ENCODE results near the gene BLM. TPM values are rescaled to one million over a fixed set of nuclear protein-coding genes. Genes with fewer than 3 reads are reported as not detected.

Gene BLM
- total and polyA plus RNA-seq, 2 of the 4 experiments (the other 2 are of a cell fraction), result 2.5 to 6.5 TPM

GRCh38 chr15:90865702-90866101 lies 148.6 kb downstream of the BLM start:
- Histone ChIP-seq H2AK5ac (ENCODE audit: low read depth, low read length) (no peak overlapping the region), H3K14ac (replicated peaks; ENCODE audit: low read depth, low read length) (no peak overlapping the region), H2BK20ac (ENCODE audit: low read depth, low read length) (no peak overlapping the region), H4K20me1 (ENCODE audit: insufficient read depth, low read length) (no peaks in the 10 kb centered on the region), H4K91ac (ENCODE audit: insufficient read depth, low read depth, low read length) (no peak overlapping the region), H3K9ac (ENCODE audit: low read depth, low read length) (no peak overlapping the region), H3K18ac (ENCODE audit: low read depth, low read length) (no peak overlapping the region), H3K4me1 (ENCODE audit: control insufficient read depth, insufficient read depth, low read length) (peaks cover 13% of the 10 kb centered on the region), H3K23ac (ENCODE audit: low read depth, low read length) (no peak overlapping the region), H3K4me3 (ENCODE audit: insufficient read depth, low read depth, low read length) (no peak overlapping the region), H3K56ac (ENCODE audit: extremely low read depth, insufficient read depth, low read length) (no peak overlapping the region), H2BK15ac (ENCODE audit: low read depth, low read length) (no peak overlapping the region), H3K4me2 (ENCODE audit: low read depth, low read length) (no peak overlapping the region), H3K4ac (ENCODE audit: low read depth, low read length) (no peak overlapping the region), H3K36me3 (ENCODE audit: control insufficient read depth, insufficient read depth, low read length) (no peaks in the 10 kb centered on the region), H3K79me1 (ENCODE audit: low read depth in 1 of 2, low read length in 2 of 2) (peaks cover 4 to 13% of the 10 kb centered on the region in 2 experiments; a peak in 2 of 4 replicates), H2BK5ac (ENCODE audit: low read depth, low read length, poor library complexity, severe bottlenecking) (no peak overlapping the region), H3K9me3 (ENCODE audit: control insufficient read depth, insufficient read depth, low read length) (no peaks in the 10 kb centered on the region), H3K27me3 (ENCODE audit: control insufficient read depth, insufficient read depth, low read length) (no peaks in the 10 kb centered on the region; the same call in 1 of the 2 replicates), H2BK120ac (ENCODE audit: low read depth, low read length) (no peak overlapping the region), H2AFZ (replicated peaks; ENCODE audit: low read length, poor library complexity) (no peak overlapping the region), H2AK9ac (replicated peaks; ENCODE audit: low read depth, low read length, poor library complexity) (no peak overlapping the region), H3K27ac (ENCODE audit: insufficient read depth, low read length) (no peak overlapping the region), H3K9me1 (ENCODE audit: insufficient read depth, low read length) (peaks cover 8% of the 10 kb centered on the region), H4K5ac (ENCODE audit: low read depth, low read length) (no peak overlapping the region), H4K8ac (ENCODE audit: low read depth in 2 of 2, low read length in 2 of 2) (no peak overlapping the region)
- no peak for TF ChIP-seq BHLHE40 (IDR thresholded peaks at IDR 0.05; ENCODE audit: low read depth, low read length)
- TF ChIP-seq POLR2A (IDR thresholded peaks at IDR 0.05; ENCODE audit: low read depth, low read length), result no peak
- no peak for TF ChIP-seq ELK1 (IDR thresholded peaks at IDR 0.05; ENCODE audit: borderline replicate concordance, low read depth, low read length)
- TF ChIP-seq RCOR1 (IDR thresholded peaks at IDR 0.05; ENCODE audit: insufficient replicate concordance, low read length), result no peak
- TF ChIP-seq MXI1 (IDR thresholded peaks at IDR 0.05; ENCODE audit: borderline replicate concordance, low read depth, low read length), result no peak
- TF ChIP-seq FOS (IDR thresholded peaks at IDR 0.05; ENCODE audit: low read depth, low read length), result no peak
- ATAC-seq (ENCODE audit: low read depth), result no peak
- dilution Hi-C loops (cut with HindIII; ENCODE audit: low sequenced_read_pairs, unreplicated experiment) (no loop called here), intact Hi-C loops (cut with micrococcal nuclease) (no loop called here), in situ Hi-C loops (cut with MboI; ENCODE audit: low sequenced_read_pairs) (no loop called here)
- BruUV-seq (replicated peaks), result no TSS peak
- POLR2A ChIA-PET (ENCODE audit: unreplicated experiment), result interaction anchor here (0.5 kb wide), 1 partner anchor 14 kb away, joined by 8 read pairs; no protein-coding TSS in a partner anchor
- no peak for DNase-seq
- CTCF ChIA-PET, result no interaction called here
- 90% methylated on average over 2 of the region's 4 CpGs; no CpG with 5 or more reads in 1 of the 2 experiments for WGBS, 2 experiments (ENCODE audit: extremely low coverage in 2 of 2, insufficient read length in 1 of 2)

Small RNA genes within 50 kb of the gene (microRNA-seq; reads per million reads assigned to microRNA genes)
- gene RF00093 (ENCODE audit: insufficient read depth, insufficient read length) (not detected), gene RN7SL363P (ENCODE audit: insufficient read depth, insufficient read length) (not detected)

Small RNA genes within 50 kb of the gene (small RNA-seq; reads per million reads assigned to genes)
- gene RF00093 (0 reads per million in 5 experiments), gene RN7SL363P (0 reads per million in 5 experiments)

Other genes starting within 250 kb of the BLM start
- gene CRTC3, start 187.4 kb upstream of the BLM start, total RNA-seq (2012; rRNA removed), result 4.7 and 6.7 TPM in 2 replicates
- 14.8 and 17.3 TPM in 2 replicates for gene CRTC3, start 187.4 kb upstream of the BLM start, polyA plus RNA-seq (2012; rRNA removed)
- 30.8 and 34.8 TPM in 2 replicates for gene FURIN, start 151.2 kb downstream of the BLM start, total RNA-seq (2012; rRNA removed)
- 54.3 and 59.5 TPM in 2 replicates for gene FURIN, start 151.2 kb downstream of the BLM start, polyA plus RNA-seq (2012; rRNA removed)
- gene FES, start 167.2 kb downstream of the BLM start, total RNA-seq (2012; rRNA removed), result 9.7 and 11.7 TPM in 2 replicates
- 10.5 and 12.5 TPM in 2 replicates for gene FES, start 167.2 kb downstream of the BLM start, polyA plus RNA-seq (2012; rRNA removed)
- 3.4 and 6.1 TPM in 2 replicates for gene MAN2A2, start 186.0 kb downstream of the BLM start, total RNA-seq (2012; rRNA removed)
- gene MAN2A2, start 186.0 kb downstream of the BLM start, polyA plus RNA-seq (2012; rRNA removed), result 52.5 and 55.5 TPM in 2 replicates
- 7.2 and 7.9 TPM in 2 replicates for gene HDDC3, start 215.2 kb downstream of the BLM start, total RNA-seq (2012; rRNA removed)
- 10.7 and 10.8 TPM in 2 replicates for gene HDDC3, start 215.2 kb downstream of the BLM start, polyA plus RNA-seq (2012; rRNA removed)
- gene UNC45A, start 217.9 kb downstream of the BLM start, total RNA-seq (2012; rRNA removed), result 85.3 and 100 TPM in 2 replicates
- gene UNC45A, start 217.9 kb downstream of the BLM start, polyA plus RNA-seq (2012; rRNA removed), result 68.9 and 77.5 TPM in 2 replicates
- gene RCCD1, start 237.5 kb downstream of the BLM start, total RNA-seq (2012; rRNA removed), result 3.9 and 4.4 TPM in 2 replicates
- gene RCCD1, start 237.5 kb downstream of the BLM start, polyA plus RNA-seq (2012; rRNA removed), result 9.9 TPM in 2 replicates